Neural progenitor cell (in vitro differentiated cells): ENCODE data around the gene ARF6. TPM values are rescaled to one million over a fixed set of nuclear protein-coding genes. Genes with fewer than 3 reads are reported as not detected.
A peak's percentile ranks its signal among the peaks of the same experiment; 100 is the strongest.

ENCODE experiments used
- DNase-seq: peaks from one replicate; pipeline ENCODE4 v3.0.0-alpha.2; 2016; ENCODE audit warnings: low spot score
- H2AFZ ChIP-seq: fragments of 200-600 bp; sonication (generic); replicated peaks from 2 replicates; pipeline ENCODE4 v1.6.1; 2016; ENCODE audit warnings: antibody characterized with exemption
- H3F3A ChIP-seq: fragments of 200-600 bp; sonication (generic); 2 replicates; pipeline ENCODE4 v1.6.1; 2016; ENCODE audit warnings: antibody characterized with exemption, low read depth
- H3K27ac ChIP-seq: fragments of 200-600 bp; sonication (generic); 2 replicates; pipeline ENCODE4 v1.5.1; 2016; ENCODE audit warnings: mild to moderate bottlenecking
- H3K27me3 ChIP-seq: fragments of 200-600 bp; sonication (generic); 2 replicates; pipeline ENCODE4 v1.6.1; 2016; ENCODE audit warnings: mild to moderate bottlenecking, moderate library complexity
- H3K36me3 ChIP-seq: fragments of 200-600 bp; sonication (generic); 2 replicates; pipeline ENCODE4 v1.5.1; 2016
- H3K4me1 ChIP-seq: fragments of 200-600 bp; sonication (generic); 2 replicates; pipeline ENCODE4 v1.6.1; 2016; ENCODE audit warnings: mixed run types
- H3K4me2 ChIP-seq: fragments of 200-600 bp; sonication (generic); 2 replicates; pipeline ENCODE4 v1.6.1; 2016
- H3K4me3 ChIP-seq: fragments of 200-600 bp; sonication (generic); 2 replicates; pipeline ENCODE4 v1.5.1; 2016
- H3K79me2 ChIP-seq: fragments of 200-600 bp; sonication (generic); 2 replicates; pipeline ENCODE4 v1.6.1; 2016; ENCODE audit warnings: low read depth
- H3K9ac ChIP-seq: fragments of 200-600 bp; sonication (generic); 2 replicates; pipeline ENCODE4 v1.6.1; 2016
- H3K9me3 ChIP-seq: fragments of 200-600 bp; sonication (generic); 2 replicates; pipeline ENCODE4 v1.5.1; 2016; ENCODE audit warnings: low read depth
- H4K20me1 ChIP-seq: fragments of 200-600 bp; sonication (generic); 2 replicates; pipeline ENCODE4 v1.6.1; 2016; ENCODE audit warnings: low read depth
- H3K27ac Mint-ChIP-seq: 3 replicates; pipeline ENCODE4 v1.8.0; 2021; ENCODE audit warnings: mixed read lengths
- H3K27me3 Mint-ChIP-seq: 2 replicates; pipeline ENCODE4 v1.8.0; 2022; ENCODE audit warnings: low read depth, mild to moderate bottlenecking, inconsistent platforms, moderate library complexity, mixed read lengths; ENCODE audit not compliant: insufficient read depth
- H3K36me3 Mint-ChIP-seq: 3 replicates; pipeline ENCODE4 v1.8.0; 2021; ENCODE audit warnings: mixed read lengths
- H3K4me1 Mint-ChIP-seq: 3 replicates; pipeline ENCODE4 v1.8.0; 2021; ENCODE audit warnings: mixed read lengths
- H3K4me3 Mint-ChIP-seq: 3 replicates; pipeline ENCODE4 v1.8.0; 2021; ENCODE audit warnings: mild to moderate bottlenecking, moderate library complexity, mixed read lengths
- H3K9me3 Mint-ChIP-seq: 3 replicates; pipeline ENCODE4 v1.8.0; 2020; ENCODE audit warnings: mixed read lengths
- EZH2 ChIP-seq: fragments of 200-600 bp; sonication (generic); IDR thresholded peaks from 2 replicates; pipeline ENCODE4 v1.6.1; 2017; ENCODE audit warnings: antibody characterized with exemption, mild to moderate bottlenecking, moderate library complexity
- EZH2phosphoT487 ChIP-seq: fragments of 200-600 bp; sonication (generic); IDR thresholded peaks from 2 replicates; pipeline ENCODE4 v1.6.1; 2017; ENCODE audit warnings: antibody characterized with exemption
- total RNA-seq: library from RNA; depleted of rRNA; stranded (reverse); fragments of >200 nt; gene quantifications from 2 replicates; pipeline ENCODE4 v1.2.3, GENCODE V29; 2015; ENCODE audit warnings: low replicate concordance
- TF ChIP-seq, protein P1 (sequence below): fragments of 200-600 bp; sonication (generic); IDR thresholded peaks from 2 replicates; pipeline ENCODE4 v1.5.1; 2017; ENCODE audit warnings: antibody characterized with exemption, mild to moderate bottlenecking

ARF6 gene
- total RNA-seq, 1 donor from 2014 or later, result 48.7 TPM

DNA sequence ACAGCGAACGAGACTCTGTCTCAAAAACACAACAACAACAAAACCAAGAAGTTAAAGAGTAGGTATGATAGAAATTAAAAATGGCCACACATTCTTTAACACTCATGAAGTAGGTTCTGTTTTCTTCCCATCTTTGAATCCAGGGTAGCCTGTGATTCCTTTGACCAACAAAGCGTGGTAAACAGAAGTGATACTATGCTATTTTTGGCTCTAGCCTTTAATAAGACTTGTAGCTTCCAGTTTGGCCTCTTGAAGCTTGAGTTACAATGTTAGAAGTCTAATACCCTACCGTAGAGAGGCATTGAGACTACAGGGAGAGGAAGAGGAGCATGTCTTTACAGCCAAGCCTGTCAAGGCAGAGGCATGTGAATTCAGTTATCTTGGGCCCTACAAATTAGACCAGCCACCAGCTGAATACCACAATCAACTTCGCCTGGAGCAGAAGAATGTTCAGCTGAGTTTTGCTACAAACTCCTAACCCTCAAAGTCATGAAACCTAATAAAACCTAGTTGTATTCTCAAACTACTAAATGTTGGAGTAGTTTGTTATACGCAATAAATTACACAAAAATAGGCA is 35.4 kb upstream of the ARF6 start:
- H3K4me3 Mint-ChIP-seq, result no peak overlapping the region
- H3K4me1 Mint-ChIP-seq, result peaks cover 15% of the 10 kb centered on the region
- Histone ChIP-seq H3K4me1 (peaks cover 6% of the 10 kb centered on the region), H3K9ac (no peak overlapping the region), H3K36me3 (no peaks in the 10 kb centered on the region), H2AFZ (no peak overlapping the region), H3K4me2 (no peak overlapping the region), H4K20me1 (no peaks in the 10 kb centered on the region), H3K27ac (no peak overlapping the region), H3K4me3 (no peak overlapping the region), H3K79me2 (peaks cover 3% of the 10 kb centered on the region), H3K9me3 (no peaks in the 10 kb centered on the region), H3F3A (peaks cover 34% of the 10 kb centered on the region), H3K27me3 (no peaks in the 10 kb centered on the region)
- no peak overlapping the region for H3K27ac Mint-ChIP-seq
- TF ChIP-seq, protein P1, sequence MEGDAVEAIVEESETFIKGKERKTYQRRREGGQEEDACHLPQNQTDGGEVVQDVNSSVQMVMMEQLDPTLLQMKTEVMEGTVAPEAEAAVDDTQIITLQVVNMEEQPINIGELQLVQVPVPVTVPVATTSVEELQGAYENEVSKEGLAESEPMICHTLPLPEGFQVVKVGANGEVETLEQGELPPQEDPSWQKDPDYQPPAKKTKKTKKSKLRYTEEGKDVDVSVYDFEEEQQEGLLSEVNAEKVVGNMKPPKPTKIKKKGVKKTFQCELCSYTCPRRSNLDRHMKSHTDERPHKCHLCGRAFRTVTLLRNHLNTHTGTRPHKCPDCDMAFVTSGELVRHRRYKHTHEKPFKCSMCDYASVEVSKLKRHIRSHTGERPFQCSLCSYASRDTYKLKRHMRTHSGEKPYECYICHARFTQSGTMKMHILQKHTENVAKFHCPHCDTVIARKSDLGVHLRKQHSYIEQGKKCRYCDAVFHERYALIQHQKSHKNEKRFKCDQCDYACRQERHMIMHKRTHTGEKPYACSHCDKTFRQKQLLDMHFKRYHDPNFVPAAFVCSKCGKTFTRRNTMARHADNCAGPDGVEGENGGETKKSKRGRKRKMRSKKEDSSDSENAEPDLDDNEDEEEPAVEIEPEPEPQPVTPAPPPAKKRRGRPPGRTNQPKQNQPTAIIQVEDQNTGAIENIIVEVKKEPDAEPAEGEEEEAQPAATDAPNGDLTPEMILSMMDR, result no peak
- TF ChIP-seq EZH2, result no peak
- TF ChIP-seq EZH2phosphoT487, result no peak
- H3K27me3 Mint-ChIP-seq, result peaks cover 5% of the 10 kb centered on the region
- peaks cover 5% of the 10 kb centered on the region for H3K9me3 Mint-ChIP-seq
- no peak for DNase-seq
- H3K36me3 Mint-ChIP-seq, result no peaks in the 10 kb centered on the region

DNA sequence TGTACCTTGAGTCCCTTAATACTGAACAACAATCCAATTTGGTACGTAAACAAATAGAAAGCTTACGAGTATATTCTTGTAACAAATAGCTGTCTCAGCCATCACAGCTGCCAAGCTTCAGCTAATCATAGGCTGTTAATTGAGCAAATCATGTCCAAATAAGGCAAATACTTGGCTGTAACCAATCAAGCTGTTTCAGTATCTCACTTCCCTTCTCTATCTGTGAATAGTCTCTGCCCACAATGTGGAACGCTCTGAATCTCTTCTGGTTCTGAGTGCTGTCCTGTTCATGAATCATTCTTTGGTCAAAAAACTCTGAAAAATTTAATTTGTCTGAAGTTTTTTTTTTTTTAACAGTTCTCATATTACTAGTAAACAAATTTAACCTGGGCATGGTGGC is 34.5 kb upstream of the ARF6 start:
- H3F3A ChIP-seq, result peaks cover 31% of the 10 kb centered on the region
- no peak overlapping the region for H3K9ac ChIP-seq
- Mint-ChIP-seq H3K27me3 (peaks cover 12% of the 10 kb centered on the region), H3K9me3 (peaks cover 5% of the 10 kb centered on the region), H3K36me3 (peaks cover 2% of the 10 kb centered on the region), H3K27ac (no peak overlapping the region), H3K4me1 (peaks cover 14% of the 10 kb centered on the region), H3K4me3 (no peak overlapping the region)
- H3K36me3 ChIP-seq, result no peaks in the 10 kb centered on the region
- no peaks in the 10 kb centered on the region for H3K9me3 ChIP-seq
- H3K27ac ChIP-seq, result no peak overlapping the region
- H3K4me1 ChIP-seq, result peaks cover 6% of the 10 kb centered on the region
- TF ChIP-seq, protein P1, result no peak
- TF ChIP-seq EZH2phosphoT487 (no peak), EZH2 (no peak)
- H2AFZ ChIP-seq, result no peak overlapping the region
- no peaks in the 10 kb centered on the region for H3K27me3 ChIP-seq
- H3K4me2 ChIP-seq, result no peak overlapping the region
- no peak for DNase-seq
- no peak overlapping the region for H3K4me3 ChIP-seq
- H4K20me1 ChIP-seq, result no peaks in the 10 kb centered on the region
- H3K79me2 ChIP-seq, result no peaks in the 10 kb centered on the region

DNA sequence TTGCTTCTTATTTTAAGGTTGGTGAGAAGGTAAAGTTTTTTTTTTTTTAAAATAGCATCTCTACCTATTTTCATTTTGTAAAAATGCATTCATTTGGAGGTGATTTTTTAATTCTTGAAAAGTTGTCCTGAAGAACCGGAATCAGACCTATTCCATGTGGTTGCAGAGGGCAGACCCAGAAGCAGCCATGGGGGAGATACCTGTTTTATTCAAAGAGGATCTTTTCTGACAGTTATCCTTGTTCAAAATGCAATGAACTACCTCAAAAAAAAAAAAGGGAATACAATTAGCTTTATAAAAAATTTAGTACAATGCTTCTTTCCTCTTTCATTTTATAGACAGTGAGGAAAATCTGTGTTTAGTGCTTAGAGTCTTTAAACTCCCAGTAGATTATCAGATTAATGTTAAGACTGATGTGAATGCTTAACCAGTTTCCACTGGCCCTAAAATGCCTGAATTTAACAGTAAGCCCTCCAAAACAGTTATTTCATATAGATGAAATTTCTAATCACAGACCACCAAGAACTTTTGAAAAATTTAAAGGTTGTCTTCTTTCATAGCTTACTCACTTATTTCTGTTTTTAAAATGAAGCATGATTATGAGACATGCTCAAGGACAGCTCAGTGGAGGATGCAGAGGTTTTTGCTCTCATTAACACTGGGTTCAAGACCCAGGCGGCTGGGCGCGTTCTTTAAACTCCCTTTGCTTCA is 31.7 kb upstream of the ARF6 start:
- peak overlapping the region; percentile 98 for H2AFZ ChIP-seq
- no peaks in the 10 kb centered on the region for H3K36me3 ChIP-seq
- H4K20me1 ChIP-seq, result no peaks in the 10 kb centered on the region
- H3K4me2 ChIP-seq, result peak overlapping the region; percentile 81
- H3K4me1 Mint-ChIP-seq, result peaks cover 14% of the 10 kb centered on the region
- peak overlapping the region; percentile 91 for H3K27ac ChIP-seq
- no peak for DNase-seq
- peak overlapping the region; percentile 73 for H3K4me3 ChIP-seq
- H3K27me3 Mint-ChIP-seq, result peaks cover 12% of the 10 kb centered on the region
- H3K9me3 Mint-ChIP-seq, result peaks cover 5% of the 10 kb centered on the region
- H3K9ac ChIP-seq, result peak overlapping the region; percentile 65
- no peaks in the 10 kb centered on the region for H3K79me2 ChIP-seq
- no peak overlapping the region for H3K4me3 Mint-ChIP-seq
- TF ChIP-seq, protein P1, result no peak
- TF ChIP-seq EZH2 (no peak), EZH2phosphoT487 (no peak)
- no peaks in the 10 kb centered on the region for H3K9me3 ChIP-seq
- no peaks in the 10 kb centered on the region for H3K27me3 ChIP-seq
- H3K4me1 ChIP-seq, result peaks cover 6% of the 10 kb centered on the region
- H3K36me3 Mint-ChIP-seq, result peaks cover 2% of the 10 kb centered on the region
- peaks cover 24% of the 10 kb centered on the region for H3F3A ChIP-seq
- peak overlapping the region; percentile 100 for H3K27ac Mint-ChIP-seq
